HG03354 (cell line): ENCODE results near the gene VPS33B.

Experiments used
- ATAC-seq: cut with Tn5 transposase; IDR thresholded peaks from one replicate; pipeline ENCODE4 v1.9.1; 2021; ENCODE audit warnings: mild to moderate bottlenecking; ENCODE audit not compliant: unreplicated experiment, poor library complexity, severe bottlenecking

The VPS33B gene

DNA sequence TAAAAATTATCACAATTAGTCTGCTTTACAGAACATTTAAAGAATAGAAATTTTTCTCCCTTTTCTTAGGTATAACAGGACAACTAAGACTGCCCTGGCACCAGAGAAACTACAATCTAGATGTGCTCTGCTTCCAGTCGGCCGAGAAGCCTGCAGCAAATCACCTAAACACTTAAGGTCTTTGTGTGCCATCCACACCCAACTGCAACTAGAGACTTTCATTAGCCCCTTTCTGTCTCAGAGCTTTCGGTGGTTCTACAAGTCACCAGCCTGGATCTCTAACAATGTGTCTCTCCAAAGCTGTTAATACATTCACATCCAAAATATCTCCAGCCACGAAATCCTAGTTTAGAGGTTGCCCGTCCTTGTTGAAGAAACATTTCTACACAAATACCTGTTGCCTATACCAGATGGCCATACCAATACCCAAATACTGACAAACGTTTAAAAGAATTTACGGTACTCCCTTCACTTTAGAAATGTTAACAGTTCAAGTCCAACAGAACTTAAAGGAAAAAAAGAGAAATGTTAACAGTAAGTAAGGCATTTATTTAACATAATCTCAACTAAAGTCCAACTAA is 34.7 kb downstream of the VPS33B start:
- no peak for ATAC-seq

DNA sequence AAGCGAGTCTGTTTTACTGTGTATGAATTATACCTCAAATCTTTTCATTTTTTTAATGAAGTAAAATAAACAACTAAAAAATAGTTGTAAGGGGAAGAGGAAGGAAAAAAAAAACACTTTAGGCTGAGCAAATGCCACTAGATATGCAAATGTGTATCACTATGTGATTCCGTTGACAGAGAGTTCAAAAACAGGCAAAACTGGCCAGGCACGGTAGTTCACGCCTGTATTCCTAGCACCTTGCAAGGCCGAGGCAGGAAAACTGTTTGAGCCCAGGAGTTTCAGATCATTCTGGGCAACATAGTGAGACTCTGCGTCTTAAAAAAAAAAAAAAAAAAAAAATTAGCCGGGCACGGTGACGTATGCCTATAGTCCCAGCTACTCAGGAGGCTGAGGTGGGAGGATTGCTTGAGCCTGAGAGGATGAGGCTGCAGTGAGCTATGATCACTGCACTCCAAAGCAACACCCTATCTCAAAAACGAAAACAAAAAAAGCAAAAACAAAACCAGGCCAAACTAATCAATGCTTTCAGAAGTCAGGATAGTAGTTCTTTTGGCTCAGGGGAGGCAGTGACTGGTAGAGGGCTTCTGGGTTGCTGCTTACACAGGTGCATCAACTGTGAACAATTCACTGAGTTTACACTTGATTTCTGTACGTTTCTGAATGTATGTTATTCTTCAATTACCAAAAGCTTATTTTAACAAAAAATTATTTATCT is 35.4 kb downstream of the VPS33B start:
- ATAC-seq, result peak; percentile 68

DNA sequence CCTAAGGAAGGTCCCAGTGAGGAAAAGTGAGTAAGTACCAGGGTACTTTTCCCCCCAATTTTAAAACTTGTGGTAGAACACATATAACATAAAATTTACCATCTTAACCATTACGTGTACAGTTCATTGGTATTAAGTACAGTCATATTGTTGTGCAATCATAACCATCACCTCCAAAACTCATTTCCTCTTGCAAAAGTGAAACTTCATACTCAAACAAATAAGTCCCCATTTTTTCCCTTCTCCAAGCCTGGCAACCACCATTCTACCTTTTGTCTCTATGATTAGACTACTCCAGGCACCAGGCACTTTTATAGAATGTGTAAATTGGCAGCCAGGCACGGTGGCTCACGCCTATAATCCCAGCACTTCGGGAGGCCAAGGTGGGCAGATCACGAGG is 40.3 kb downstream of the VPS33B start:
- peak; percentile 55 for ATAC-seq

DNA sequence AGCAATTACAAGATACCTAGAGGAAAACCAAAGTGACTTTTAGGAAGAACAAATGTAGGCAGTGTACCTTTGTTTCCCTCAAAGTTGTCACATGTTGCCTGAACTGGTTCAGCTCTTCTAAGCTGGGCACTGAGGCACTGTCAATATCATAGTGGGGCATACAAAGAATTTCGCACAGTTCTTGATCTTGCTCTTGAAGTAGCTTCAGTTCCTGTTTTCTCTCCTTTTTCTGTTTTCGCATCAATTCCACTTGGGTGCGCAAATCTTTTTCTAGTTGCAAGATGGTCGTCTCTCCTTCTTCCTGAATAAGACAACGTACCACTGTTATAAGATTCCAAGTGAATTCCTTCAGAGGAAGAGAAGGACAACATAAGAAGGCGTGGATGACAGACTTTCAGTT is 40.7 kb downstream of the VPS33B start:
- ATAC-seq, result peak; percentile 84

DNA sequence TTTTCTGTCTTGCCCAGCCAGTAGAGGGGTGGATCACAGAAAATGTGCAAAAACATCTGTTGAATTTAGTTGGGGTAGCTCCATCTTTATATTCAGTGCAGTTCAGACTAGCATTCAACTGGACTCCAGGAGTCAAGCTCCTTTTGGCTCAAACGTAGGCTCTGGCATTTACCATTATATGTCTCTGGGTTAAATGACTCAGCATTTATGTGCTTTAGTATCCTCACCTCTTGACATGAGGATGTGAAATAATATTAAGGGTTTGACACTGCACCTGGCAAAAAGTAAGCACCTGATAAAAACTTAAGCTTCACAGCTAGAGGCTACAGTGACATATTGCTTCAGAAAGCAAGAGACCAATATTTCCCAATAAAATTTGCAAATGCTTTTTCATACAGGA is 42.8 kb downstream of the VPS33B start:
- no peak for ATAC-seq

DNA sequence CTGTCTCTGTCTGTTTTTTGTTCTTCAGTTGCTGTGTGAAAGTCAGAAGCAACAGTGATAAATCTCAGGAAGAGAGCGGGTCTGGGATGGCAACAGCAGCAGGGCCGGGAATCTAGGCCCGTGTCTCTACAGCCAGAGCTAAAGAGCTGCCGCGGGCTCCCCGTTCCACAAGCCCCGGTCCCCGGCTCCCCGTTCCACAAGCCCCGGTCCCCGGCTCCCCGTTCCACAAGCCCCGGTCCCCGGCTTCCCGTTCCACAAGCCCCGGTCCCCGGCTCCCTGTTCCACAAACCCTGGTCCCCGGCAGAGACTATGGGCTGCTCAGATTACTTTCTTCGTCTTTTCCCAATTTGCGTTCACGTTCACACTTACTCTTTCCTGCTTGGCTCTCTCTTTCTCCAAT is 48.2 kb downstream of the VPS33B start:
- no peak for ATAC-seq

DNA sequence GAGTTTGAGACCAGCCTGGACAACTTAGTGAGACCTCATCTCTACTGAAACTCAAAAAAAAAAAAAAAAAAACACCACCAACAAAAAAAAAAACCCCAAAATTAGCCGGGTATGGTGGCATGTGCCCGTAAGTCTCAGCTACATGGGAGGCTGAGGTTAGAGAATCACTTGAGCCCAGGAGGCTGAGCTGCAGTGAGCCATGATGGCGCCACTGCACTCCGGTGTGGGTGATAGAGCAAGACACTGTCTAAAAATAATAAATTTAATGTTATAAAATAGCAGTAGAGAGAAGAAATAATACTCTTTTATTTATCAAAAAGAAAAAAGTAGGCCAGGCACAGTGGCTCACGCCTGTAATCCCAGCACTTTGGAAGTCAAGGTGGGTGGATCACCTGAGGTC is 50.3 kb downstream of the VPS33B start:
- no peak for ATAC-seq

DNA sequence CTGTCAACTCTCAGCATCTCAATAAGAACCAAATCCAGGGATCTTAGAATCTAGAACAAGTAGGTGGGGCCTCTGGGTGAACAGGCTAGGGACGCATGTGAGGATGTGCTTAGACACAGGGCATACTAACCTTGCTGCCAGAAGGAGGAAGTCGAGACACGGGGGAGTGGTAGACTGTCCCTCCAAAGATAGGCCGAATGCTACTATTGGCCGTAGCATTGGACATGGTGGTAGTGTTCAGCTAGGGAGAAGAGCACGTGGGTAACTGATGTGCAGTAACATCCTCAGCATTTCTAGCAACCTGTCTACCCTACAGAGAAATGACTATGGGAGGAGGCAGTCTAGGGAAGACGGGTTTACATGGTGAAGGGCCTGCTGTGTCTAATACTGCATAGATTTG is 52.1 kb downstream of the VPS33B start:
- no peak for ATAC-seq

DNA sequence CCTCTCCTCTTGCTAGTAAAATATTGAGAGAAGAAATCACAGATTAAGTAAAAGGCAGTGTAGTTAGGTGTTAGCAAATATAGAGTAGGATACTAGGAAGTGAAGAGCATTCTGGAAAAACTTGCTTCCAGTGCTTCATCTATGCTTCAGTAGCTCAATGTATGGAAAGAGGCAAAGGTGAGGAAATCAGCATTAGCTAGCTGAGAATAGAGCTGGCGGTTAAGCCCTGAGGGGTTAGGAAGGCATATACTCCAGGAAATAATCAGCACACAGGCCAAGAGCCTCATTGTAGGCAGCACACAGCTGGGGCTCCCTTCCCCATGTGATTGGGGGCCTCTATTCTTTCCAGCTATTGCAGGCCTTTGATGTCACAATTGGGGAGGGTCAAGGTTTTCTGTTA is 54.0 kb downstream of the VPS33B start:
- no peak for ATAC-seq

DNA sequence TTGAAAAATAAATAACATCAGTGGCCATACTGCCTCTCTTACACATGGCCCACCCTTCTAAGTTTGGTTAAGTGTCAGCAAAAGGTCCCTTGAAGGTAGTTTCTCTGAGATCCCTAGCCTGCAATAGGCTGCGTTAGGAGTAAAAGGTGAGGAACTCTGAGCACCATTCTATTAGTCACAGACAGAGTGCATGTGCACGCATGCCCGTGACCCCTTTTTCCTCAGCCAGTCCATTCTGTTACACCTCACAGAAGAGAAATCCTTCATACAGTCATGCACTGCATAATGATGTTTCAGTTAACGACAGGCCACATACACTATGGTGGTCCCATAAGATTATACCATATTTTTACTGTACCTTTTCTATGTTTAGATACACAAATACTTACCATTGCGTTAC is 55.2 kb downstream of the VPS33B start:
- ATAC-seq, result no peak

DNA sequence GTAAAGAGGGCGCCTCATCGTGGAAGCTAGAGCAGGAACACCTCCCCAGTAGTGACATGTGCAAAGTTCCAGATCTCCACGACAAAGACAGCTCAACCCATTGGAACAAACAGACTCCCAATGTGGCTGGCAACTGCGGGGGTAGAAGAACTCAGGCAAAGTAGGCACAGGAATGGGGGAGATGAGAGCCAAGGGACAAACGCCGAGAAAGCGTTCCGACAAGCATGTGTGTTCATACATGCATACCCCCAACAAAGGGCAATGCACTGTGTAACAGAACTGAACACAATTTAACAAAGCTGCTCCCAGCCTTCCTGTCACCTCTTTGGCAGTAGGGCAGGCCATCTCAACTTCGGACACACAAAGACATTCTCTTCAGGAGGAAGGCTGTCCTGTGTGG is 56.1 kb downstream of the VPS33B start:
- no peak for ATAC-seq

DNA sequence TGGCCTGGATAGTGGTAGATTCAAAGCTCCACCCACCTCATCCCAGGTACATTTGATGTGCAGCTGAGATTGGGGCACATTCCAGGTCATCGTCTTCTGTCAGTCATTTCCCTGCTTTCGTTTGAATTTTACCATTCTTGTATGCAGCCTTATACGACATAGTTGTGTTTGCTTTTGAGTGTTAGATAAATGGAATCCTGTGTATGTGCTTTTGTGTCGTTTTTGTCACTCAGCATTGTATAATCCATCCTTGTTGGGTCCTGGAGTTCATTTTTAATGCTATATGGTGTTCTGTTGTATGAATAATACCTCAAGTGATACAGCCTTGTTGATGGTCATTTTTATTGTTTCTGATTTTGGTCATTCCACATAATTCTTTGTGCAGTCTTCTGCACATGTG is 60.4 kb downstream of the VPS33B start:
- ATAC-seq, result no peak

DNA sequence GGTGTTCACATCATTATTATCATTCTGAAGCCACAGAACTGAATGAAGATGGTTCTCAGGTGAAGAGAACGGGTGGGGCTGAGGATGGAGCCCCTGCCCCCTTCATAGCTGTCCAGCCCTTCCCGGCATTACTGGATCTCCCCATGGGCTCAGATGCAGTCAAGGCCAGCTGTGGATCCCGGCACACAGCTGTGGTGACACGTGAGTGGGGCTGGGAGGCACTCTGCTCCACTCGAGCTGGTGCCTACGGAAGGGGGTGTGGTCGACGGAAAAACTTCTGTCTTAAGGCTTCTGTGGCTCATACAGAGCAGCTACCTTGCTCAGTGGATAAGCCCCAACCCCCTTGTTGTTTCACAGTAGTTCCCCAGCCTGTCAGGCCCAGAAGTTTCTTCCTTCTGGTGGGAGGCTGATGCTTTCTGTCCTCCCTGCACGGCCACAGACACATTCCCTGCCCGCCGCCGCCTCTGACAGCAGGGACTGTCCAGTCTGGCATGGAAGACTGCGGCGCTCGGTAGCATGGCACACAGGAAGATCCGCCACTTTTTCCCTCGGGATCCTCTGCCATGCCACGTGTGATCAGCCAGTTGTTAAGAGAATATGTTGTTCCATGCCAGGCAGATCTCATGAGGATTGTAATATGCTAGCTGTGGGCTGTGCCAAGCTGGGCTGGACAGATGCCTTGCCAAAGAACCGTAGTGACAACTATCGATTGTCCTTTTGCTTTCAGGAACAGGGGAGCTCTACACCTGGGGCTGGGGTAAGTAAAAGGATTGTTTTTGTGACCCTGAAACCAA is 61.9 kb downstream of the VPS33B start:
- no peak for ATAC-seq

DNA sequence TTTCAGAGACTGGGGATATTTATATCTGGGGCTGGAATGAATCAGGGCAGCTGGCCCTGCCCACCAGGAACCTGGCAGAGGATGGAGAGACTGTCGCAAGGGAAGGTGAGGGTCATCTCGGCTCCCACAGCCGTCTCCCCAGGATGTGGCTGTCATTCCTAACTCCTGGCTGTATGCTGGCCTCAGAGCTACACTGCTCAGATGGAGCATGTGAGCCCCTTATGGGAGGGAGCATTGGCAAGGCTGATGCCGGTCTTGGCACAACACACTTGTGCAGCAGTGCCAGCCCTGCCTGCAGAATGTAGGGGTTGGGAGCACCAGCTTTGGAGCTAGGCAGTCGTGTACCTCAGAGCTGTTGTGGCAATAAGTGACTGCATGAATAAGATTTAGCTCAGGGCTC is 62.5 kb downstream of the VPS33B start:
- no peak for ATAC-seq

DNA sequence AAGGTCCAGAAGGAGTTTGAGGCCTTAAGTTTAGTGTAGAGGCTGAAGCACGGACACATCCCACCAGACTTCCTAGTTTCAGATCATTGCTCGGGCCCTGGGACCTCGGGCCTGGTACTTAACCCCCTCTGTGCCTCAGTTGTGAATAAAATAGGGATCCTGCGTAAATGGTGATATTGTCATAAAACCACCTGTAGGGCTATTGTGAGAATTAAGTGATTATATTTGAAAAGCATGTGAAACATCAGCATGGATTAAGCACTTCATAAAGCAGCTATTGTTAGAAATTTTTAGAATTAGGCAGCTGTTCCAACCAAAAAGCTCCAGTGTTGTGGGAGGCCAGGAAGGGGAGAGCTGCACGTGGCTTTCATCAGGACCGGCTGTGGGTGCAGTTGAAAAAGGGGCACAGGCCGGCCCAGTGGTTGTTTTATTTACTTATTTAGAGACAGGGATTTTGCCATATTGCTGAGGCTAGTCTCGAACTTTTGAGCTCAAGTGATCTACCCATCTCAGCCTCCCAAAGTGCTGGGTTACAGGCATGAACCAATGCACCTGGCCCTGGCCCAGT is 63.3 kb downstream of the VPS33B start:
- no peak for ATAC-seq

DNA sequence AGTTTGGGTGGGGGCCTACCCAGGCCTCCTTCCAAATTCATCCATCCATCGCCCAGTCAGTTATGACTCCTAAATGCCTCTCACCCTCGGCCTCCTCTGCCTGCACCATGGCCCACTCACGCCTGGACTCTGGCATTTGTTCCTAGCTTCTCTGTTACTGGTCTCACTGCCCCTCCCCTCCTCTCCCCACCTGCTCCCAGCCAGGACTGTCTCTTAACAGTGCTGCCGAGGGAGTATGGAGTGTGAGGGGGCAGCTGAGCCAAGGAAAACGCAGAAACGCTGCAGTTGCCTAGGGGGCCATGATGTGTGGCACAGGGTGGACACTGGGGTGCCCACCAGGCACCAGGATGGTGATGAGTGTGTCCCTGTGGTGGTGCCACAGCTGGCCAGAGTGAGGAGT is 64.6 kb downstream of the VPS33B start:
- no peak for ATAC-seq

DNA sequence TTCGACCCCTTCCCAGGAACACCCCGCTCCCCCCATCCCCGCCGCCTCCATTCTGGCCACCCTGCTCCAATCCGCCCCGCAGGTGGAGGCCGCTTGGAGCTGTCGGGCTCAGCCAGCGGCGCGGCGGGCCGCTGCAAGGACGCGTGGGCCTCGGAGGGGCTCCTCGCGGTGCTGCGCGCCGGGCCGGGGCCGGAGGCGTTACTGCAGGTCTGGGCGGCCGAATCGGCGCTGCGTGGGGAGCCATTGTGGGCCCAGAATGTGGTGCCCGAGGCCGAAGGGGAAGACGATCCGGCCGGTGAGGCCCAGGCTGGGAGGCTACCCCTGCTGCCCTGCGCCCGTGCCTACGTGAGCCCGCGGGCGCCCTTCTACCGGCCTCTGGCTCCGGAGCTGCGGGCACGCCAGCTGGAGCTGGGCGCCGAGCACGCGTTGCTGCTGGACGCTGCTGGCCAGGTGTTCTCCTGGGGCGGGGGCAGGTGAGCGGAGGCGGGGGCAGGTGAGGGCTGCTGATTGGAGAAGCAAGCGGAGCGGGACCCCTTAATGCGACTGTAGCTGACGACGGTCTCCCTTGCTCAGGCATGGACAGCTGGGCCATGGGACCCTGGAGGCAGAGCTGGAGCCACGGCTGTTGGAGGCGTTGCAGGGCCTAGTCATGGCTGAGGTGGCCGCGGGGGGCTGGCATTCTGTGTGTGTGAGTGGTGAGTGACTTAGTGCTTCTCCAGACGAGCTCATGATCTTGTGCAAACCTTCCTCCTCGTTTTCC is 65.2 kb downstream of the VPS33B start:
- no peak for ATAC-seq

DNA sequence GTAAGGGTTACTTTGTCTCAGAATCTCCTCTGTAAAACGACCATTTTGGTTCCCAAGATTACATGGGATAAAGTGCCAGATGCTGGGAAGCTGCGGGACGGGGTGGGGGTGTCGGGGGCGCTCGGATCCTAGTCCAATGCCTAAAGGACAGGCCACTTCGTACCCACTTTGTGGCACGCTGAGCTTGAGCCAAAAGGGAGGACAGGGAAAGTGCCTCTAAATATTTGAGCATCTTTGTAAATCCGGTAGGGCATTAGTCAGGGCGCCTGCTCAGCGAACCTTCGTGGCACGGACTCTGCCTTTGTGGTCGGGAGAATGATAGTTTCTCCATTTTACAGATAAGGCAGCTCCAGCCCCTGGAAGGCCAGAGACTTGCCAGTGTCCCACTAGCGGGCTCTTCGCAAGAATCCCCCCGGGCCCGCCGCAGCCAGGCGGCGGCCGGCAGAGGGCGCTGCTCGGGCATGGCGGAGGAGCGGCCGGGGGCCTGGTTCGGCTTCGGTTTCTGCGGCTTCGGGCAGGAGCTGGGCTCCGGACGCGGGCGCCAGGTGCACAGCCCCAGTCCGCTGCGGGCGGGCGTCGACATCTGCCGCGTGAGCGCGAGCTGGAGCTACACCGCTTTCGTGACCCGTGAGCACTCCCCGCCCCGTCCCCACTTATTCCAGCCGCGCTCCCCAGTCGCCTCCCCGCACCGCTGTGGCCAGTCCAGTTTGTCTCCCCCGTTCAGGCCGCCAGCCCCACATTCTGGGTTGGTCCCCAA is 65.9 kb downstream of the VPS33B start:
- peak; percentile 30 for ATAC-seq

DNA sequence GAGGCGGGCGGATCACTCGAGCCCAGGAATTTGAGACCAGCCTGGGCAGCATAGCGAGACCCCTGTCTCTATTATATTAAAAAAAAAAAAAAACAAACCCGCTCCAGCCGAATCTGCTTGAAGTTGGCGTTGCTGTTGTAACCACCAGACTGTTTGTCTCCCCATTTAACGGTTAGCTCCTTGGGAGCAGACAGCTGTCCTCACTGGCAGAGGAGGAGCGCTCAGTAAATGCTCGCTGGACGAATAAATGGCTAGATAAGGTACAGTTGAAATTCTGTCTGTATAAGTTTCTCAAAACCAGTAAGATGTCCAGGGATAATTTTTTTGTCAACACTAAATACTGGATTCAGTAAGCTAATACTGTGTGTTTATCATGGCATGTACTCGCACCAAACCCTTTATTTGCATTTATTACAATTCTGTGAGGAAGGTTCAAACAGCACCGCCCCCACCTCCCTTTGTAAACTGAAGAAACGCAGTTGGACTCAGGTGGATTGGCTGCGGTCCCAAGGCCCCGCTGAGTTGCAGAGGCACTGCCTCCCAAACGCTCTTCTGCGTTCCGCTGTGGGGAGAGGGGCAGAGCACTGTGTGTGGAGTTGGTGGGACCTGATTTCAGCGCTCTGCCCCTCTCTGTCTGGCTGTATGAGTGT is 66.6 kb downstream of the VPS33B start:
- no peak for ATAC-seq
